Loucy (cell line): ENCODE data around the gene WWTR1.

Experiments
- H2AFZ ChIP-seq: fragments of 200-600 bp; sonication (generic); 2 replicates; pipeline ENCODE4 v1.6.0; 2016; ENCODE audit warnings: antibody characterized with exemption, mild to moderate bottlenecking, low read length, moderate library complexity
- H3F3A ChIP-seq: fragments of 200-600 bp; 2 replicates; pipeline ENCODE4 v1.6.0; 2016; ENCODE audit warnings: antibody characterized with exemption, low read depth, mild to moderate bottlenecking
- H3K27me3 ChIP-seq: fragments of 200-600 bp; sonication (generic); 2 replicates; pipeline ENCODE4 v1.6.1; 2014; ENCODE audit warnings: low read length, mild to moderate bottlenecking; ENCODE audit not compliant: insufficient read depth, poor library complexity, severe bottlenecking
- H3K36me3 ChIP-seq: fragments of 200-600 bp; sonication (generic); 2 replicates; pipeline ENCODE4 v1.6.1; 2016; ENCODE audit warnings: low read length; ENCODE audit not compliant: insufficient read depth
- H3K4me1 ChIP-seq: fragments of 200-600 bp; sonication (generic); 2 replicates; pipeline ENCODE4 v1.5.1; 2014; ENCODE audit warnings: low read length, mild to moderate bottlenecking; ENCODE audit not compliant: insufficient read depth, poor library complexity, severe bottlenecking
- H3K4me2 ChIP-seq: fragments of 200-600 bp; sonication (generic); 2 replicates; pipeline ENCODE4 v1.6.0; 2014; ENCODE audit warnings: antibody characterized with exemption, low read length, low read depth, mild to moderate bottlenecking; ENCODE audit not compliant: poor library complexity, severe bottlenecking
- H3K4me3 ChIP-seq: fragments of 200-600 bp; sonication (generic); 2 replicates; pipeline ENCODE4 v1.5.1; 2014; ENCODE audit warnings: low read length, mild to moderate bottlenecking, mixed read lengths; ENCODE audit not compliant: poor library complexity, severe bottlenecking
- H3K79me2 ChIP-seq: fragments of 200-600 bp; sonication (generic); 2 replicates; pipeline ENCODE4 v1.6.1; 2014; ENCODE audit warnings: low read length; ENCODE audit not compliant: insufficient read depth
- H3K9ac ChIP-seq: fragments of 200-600 bp; sonication (generic); 2 replicates; pipeline ENCODE4 v1.6.0; 2014; ENCODE audit warnings: mild to moderate bottlenecking, low read depth, low read length, moderate library complexity; ENCODE audit not compliant: poor library complexity, severe bottlenecking
- H3K9me2 ChIP-seq: fragments of 200-600 bp; sonication (generic); replicated peaks from 2 replicates; pipeline ENCODE4 v1.6.1; 2016; ENCODE audit warnings: low read depth, low read length, mixed read lengths
- H3K9me3 ChIP-seq: fragments of 200-600 bp; sonication (generic); 2 replicates; pipeline ENCODE4 v1.6.1; 2014; ENCODE audit warnings: mild to moderate bottlenecking, antibody characterized with exemption, low read length, low read depth; ENCODE audit not compliant: insufficient read depth
- H4K20me1 ChIP-seq: fragments of 200-600 bp; sonication (generic); 2 replicates; pipeline ENCODE4 v1.6.0; 2014; ENCODE audit warnings: antibody characterized with exemption, low read length, mild to moderate bottlenecking; ENCODE audit not compliant: insufficient read depth, poor library complexity, severe bottlenecking
- EZH2phosphoT487 ChIP-seq: fragments of 200-600 bp; IDR thresholded peaks from 2 replicates; pipeline ENCODE4 v1.6.1; 2018; ENCODE audit warnings: antibody characterized with exemption, mild to moderate bottlenecking, moderate library complexity, borderline replicate concordance
- TF ChIP-seq, protein P1 (sequence below): fragments of 200-600 bp; sonication (generic); conservative IDR thresholded peaks from 2 replicates; pipeline ENCODE4 v1.5.1; 2014; ENCODE audit warnings: mild to moderate bottlenecking, antibody characterized with exemption, low read length

WWTR1 gene

DNA sequence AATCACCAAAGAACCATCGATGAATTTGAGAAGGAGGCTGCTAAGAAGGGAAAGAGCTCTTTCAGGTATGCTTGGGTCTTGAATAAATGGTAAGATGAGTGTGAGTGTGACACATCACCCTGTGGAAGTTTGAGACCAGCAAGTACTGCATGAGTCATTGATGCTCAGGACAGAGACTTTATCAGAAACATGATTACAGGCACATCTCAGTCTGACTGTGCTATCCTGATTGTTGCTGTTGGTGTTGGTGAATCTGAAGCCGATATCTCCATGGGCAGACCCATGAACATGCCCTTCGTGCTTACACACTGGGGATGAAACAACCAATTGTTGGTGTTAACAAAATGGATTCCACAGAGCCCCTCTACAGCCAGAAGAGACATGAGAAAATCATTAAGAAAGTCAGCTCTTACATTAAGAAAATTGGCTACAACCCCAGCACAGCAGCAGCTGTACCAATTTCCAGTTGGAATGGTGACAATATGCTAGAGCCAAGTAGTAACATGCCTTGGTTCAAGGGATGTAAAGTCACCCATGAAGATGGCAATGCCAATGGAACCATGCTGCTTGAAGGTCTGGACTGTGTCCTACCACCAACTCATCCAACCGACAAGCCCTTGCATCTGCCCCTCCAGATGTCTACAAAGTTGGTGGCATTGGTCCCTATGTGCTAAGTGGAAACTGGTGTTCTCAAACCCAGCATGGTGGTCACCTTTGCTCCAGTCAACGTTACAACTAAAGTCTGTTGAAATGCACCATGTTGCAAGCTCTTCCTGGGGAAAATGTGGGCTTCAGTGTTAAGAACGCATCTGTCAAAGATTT is 162.9 kb downstream of the WWTR1 start:
- no peaks in the 10 kb centered on the region for H3K79me2 ChIP-seq
- no peaks in the 10 kb centered on the region for H3K36me3 ChIP-seq
- no peaks in the 10 kb centered on the region for H4K20me1 ChIP-seq
- H3K9ac ChIP-seq: no peak overlapping the region
- no peaks in the 10 kb centered on the region for H3K27me3 ChIP-seq
- no peaks in the 10 kb centered on the region for H3F3A ChIP-seq
- no peaks in the 10 kb centered on the region for H3K4me1 ChIP-seq
- H2AFZ ChIP-seq: no peak overlapping the region
- H3K4me3 ChIP-seq: no peak overlapping the region
- no peak overlapping the region for H3K4me2 ChIP-seq
- H3K9me2 ChIP-seq: no peaks in the 10 kb centered on the region
- no peak for TF ChIP-seq EZH2phosphoT487
- TF ChIP-seq, protein P1, sequence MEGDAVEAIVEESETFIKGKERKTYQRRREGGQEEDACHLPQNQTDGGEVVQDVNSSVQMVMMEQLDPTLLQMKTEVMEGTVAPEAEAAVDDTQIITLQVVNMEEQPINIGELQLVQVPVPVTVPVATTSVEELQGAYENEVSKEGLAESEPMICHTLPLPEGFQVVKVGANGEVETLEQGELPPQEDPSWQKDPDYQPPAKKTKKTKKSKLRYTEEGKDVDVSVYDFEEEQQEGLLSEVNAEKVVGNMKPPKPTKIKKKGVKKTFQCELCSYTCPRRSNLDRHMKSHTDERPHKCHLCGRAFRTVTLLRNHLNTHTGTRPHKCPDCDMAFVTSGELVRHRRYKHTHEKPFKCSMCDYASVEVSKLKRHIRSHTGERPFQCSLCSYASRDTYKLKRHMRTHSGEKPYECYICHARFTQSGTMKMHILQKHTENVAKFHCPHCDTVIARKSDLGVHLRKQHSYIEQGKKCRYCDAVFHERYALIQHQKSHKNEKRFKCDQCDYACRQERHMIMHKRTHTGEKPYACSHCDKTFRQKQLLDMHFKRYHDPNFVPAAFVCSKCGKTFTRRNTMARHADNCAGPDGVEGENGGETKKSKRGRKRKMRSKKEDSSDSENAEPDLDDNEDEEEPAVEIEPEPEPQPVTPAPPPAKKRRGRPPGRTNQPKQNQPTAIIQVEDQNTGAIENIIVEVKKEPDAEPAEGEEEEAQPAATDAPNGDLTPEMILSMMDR: no peak
- no peaks in the 10 kb centered on the region for H3K9me3 ChIP-seq

DNA sequence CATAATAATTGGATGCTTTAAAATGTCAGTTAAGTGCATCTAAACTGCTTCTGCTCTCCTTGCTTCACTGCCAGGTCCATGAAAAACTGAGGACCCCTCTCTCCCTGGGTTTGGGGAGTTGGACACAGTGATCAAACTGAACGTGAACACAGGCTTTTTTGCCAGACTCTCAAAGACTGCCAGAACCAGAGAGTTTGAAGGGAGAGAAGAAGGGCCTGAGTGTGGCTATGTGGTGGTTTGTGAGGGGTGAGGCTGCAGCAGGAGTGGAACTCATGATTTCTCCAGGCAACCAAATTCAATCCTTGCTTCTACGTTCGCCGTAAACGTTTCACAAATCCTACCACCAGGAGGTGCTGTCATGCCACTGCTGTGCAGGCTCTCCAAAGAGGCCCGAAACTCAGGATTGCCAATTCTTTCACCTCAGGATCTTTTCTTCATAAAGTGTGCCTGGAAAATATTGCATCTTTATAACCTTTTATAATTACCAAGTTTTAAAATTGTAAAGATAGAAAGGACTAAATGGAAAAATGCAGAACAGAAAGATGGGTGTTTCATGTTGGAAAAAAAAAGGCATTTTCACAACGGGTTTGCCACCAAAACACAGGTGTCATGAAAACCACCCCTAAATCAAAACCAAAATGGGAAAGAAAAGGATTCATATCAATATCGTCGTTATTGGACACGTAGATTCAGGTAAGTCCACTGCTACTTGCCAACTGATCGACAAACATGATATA is 163.6 kb downstream of the WWTR1 start:
- Histone ChIP-seq H2AFZ (peak overlapping the region; percentile 42; the same call in 1 of the 2 replicates), H3K9ac (no peak overlapping the region)

DNA sequence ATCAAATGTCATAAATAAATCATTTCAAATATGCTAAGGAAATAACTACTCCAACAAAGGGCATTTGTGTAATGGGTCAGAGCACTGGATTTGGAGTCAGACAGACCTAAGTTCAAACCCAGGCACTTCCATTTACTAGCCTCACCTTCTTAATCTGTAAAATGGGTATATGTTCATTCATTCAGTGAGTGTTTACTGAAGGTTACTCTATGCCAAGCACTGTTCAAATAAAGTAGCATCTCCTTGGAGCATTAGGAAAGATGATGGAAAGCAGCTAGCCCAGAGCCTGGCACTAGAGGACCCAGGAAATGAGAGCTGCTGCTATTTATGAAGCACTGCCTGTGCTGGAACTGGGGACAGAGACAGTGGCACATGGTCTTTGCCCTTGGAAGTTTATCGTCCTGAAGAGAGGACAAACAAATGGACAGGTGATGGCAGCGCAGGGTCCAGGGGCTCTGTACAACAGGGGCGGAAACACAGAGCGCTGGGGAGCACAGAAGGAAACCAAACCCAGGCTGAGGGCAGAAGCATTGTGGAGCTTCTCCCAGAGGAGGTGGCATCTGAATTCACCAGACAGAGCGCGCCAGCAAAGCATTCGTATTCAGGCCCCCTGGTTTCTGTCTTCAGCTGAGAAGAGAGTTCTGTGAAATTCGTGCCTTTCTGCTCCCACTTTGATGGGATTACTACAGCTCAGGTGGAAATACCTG is 164.4 kb downstream of the WWTR1 start:
- Histone ChIP-seq H3K79me2 (no peaks in the 10 kb centered on the region), H4K20me1 (no peaks in the 10 kb centered on the region), H3K9ac (no peak overlapping the region), H3K36me3 (no peaks in the 10 kb centered on the region), H3K9me2 (no peaks in the 10 kb centered on the region), H3F3A (no peaks in the 10 kb centered on the region), H3K4me1 (no peaks in the 10 kb centered on the region), H3K9me3 (no peaks in the 10 kb centered on the region), H2AFZ (peak overlapping the region; percentile 42; the same call in 1 of the 2 replicates), H3K27me3 (no peaks in the 10 kb centered on the region), H3K4me2 (no peak overlapping the region), H3K4me3 (no peak overlapping the region)
- TF ChIP-seq EZH2phosphoT487: no peak
- TF ChIP-seq, protein P1: no peak

More for the DNA sequence above, 163.6 kb downstream of the WWTR1 start:
- Histone ChIP-seq H3K4me3 (no peak overlapping the region), H3K4me2 (no peak overlapping the region), H4K20me1 (no peaks in the 10 kb centered on the region), H3F3A (no peaks in the 10 kb centered on the region), H3K36me3 (no peaks in the 10 kb centered on the region), H3K9me2 (no peaks in the 10 kb centered on the region), H3K79me2 (no peaks in the 10 kb centered on the region), H3K4me1 (no peaks in the 10 kb centered on the region), H3K27me3 (no peaks in the 10 kb centered on the region), H3K9me3 (no peaks in the 10 kb centered on the region)
- no peak for TF ChIP-seq EZH2phosphoT487
- TF ChIP-seq, protein P1: peak; percentile 89
